Measurements from ENCODE around the gene CHCHD6. TPM values are rescaled to one million over a fixed set of nuclear protein-coding genes. Genes with fewer than 3 reads are reported as not detected.

The CHCHD6 gene
- total RNA-seq, 1 experiment from 2014 or later = 47.7 TPM

GRCh38 chr3:126845920-126846715 lies 142.1 kb downstream of the CHCHD6 start:
- H3K4me1 ChIP-seq (replicated peaks; ENCODE audit: insufficient read depth) = no peaks in the 10 kb centered on the region
- no peaks in the 10 kb centered on the region for H3K79me2 ChIP-seq (ENCODE audit: low read depth)
- CTCF ChIA-PET = no interaction called here

DNA sequence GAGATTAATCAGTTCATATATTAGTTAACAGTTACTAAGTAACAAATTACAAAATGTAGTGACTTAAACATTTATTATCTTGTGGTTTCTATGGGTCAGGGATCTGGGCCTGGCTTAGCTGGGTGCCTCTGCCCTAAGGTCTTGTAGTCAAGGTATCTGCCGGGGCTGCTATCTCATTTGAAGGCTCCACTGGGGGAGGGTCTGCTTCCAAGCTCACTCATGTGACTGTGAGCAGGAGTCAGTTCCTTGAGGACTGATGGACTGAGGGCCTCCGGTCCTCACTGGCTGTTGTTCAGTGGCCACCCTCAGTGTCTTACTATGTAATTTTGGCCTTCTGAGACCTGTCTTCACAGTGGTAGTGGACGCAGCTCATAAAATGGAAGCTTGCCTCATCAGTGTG lies 143.0 kb downstream of the CHCHD6 start:
- Histone ChIP-seq H3K9me2 (ENCODE audit: insufficient read depth) (no peaks in the 10 kb centered on the region), H3K4me2 (no peak overlapping the region), H3K27me3 (ENCODE audit: insufficient read depth, low read depth) (no peaks in the 10 kb centered on the region), H3K4me3 (no peak overlapping the region), H3K36me3 (ENCODE audit: low read depth) (no peaks in the 10 kb centered on the region), H3K27ac (no peak overlapping the region), H3K9me3 (ENCODE audit: insufficient read depth, low read depth) (no peaks in the 10 kb centered on the region), H2AFZ (no peak overlapping the region), H3K4me1 (replicated peaks; ENCODE audit: insufficient read depth) (no peaks in the 10 kb centered on the region), H3K79me2 (ENCODE audit: low read depth) (no peaks in the 10 kb centered on the region), H4K20me1 (ENCODE audit: insufficient read depth) (no peaks in the 10 kb centered on the region), H3F3A (ENCODE audit: insufficient read depth, low read depth) (0 out of 2 replicates have a peak, but pooled peaks cover 3% of the 10 kb centered on the region)
- ChIA-PET CTCF (interaction anchor here (0.5 to 0.6 kb wide), 2 partner anchors 38 to 543 kb away, joined by 3 read pairs; no protein-coding TSS in a partner anchor), POLR2A (ENCODE audit: unreplicated experiment) (no interaction called here)
- no TSS peak for BruUV-seq (replicated peaks)
- no peak for DNase-seq
- intact Hi-C loops (cut with micrococcal nuclease; ENCODE audit: unreplicated experiment) = no loop called here
- TF ChIP-seq EZH2 (IDR thresholded peaks at IDR 0.05; ENCODE audit: low read depth) (no peak), CTCF (conservative IDR thresholded peaks at IDR 0.05) (no peak)

More at GRCh38 chr3:126845920-126846715, 142.1 kb downstream of the CHCHD6 start:
- Histone ChIP-seq H3K4me3 (no peak overlapping the region), H3K27me3 (ENCODE audit: insufficient read depth, low read depth) (no peaks in the 10 kb centered on the region), H3K36me3 (ENCODE audit: low read depth) (no peaks in the 10 kb centered on the region), H3K9me3 (ENCODE audit: insufficient read depth, low read depth) (no peaks in the 10 kb centered on the region), H2AFZ (no peak overlapping the region), H4K20me1 (ENCODE audit: insufficient read depth) (no peaks in the 10 kb centered on the region), H3K27ac (no peak overlapping the region), H3K4me2 (no peak overlapping the region), H3F3A (ENCODE audit: insufficient read depth, low read depth) (0 out of 2 replicates have a peak, but pooled peaks cover 3% of the 10 kb centered on the region), H3K9me2 (ENCODE audit: insufficient read depth) (no peaks in the 10 kb centered on the region)
- no TSS peak for BruUV-seq (replicated peaks)
- TF ChIP-seq EZH2 (IDR thresholded peaks at IDR 0.05; ENCODE audit: low read depth) (no peak), CTCF (conservative IDR thresholded peaks at IDR 0.05) (no peak)
- intact Hi-C loops (cut with micrococcal nuclease; ENCODE audit: unreplicated experiment) = no loop called here
- POLR2A ChIA-PET (ENCODE audit: unreplicated experiment) = no interaction called here
- no peak for DNase-seq

- Histone ChIP-seq H4K20me1 (ENCODE audit: insufficient read depth) (no peaks in the 10 kb centered on the region), H3K27ac (no peak overlapping the region), H3K79me2 (ENCODE audit: low read depth) (no peaks in the 10 kb centered on the region), H3K4me1 (replicated peaks; ENCODE audit: insufficient read depth) (no peaks in the 10 kb centered on the region), H3K36me3 (ENCODE audit: low read depth) (no peaks in the 10 kb centered on the region), H3K9me2 (ENCODE audit: insufficient read depth) (no peaks in the 10 kb centered on the region), H3K4me2 (no peak overlapping the region), H3F3A (ENCODE audit: insufficient read depth, low read depth) (0 out of 2 replicates have a peak, but pooled peaks cover 3% of the 10 kb centered on the region), H2AFZ (no peak overlapping the region), H3K27me3 (ENCODE audit: insufficient read depth, low read depth) (no peaks in the 10 kb centered on the region), H3K9me3 (ENCODE audit: insufficient read depth, low read depth) (no peaks in the 10 kb centered on the region), H3K4me3 (no peak overlapping the region)
- BruUV-seq (replicated peaks) = no TSS peak
- POLR2A ChIA-PET (ENCODE audit: unreplicated experiment) = interaction anchor here (0.6 kb wide), 1 partner anchor 21 kb away, joined by 8 read pairs; no protein-coding TSS in a partner anchor
- intact Hi-C loops (cut with micrococcal nuclease; ENCODE audit: unreplicated experiment) = no loop called here
- no peak for DNase-seq
- TF ChIP-seq CTCF (conservative IDR thresholded peaks at IDR 0.05) (no peak), EZH2 (IDR thresholded peaks at IDR 0.05; ENCODE audit: low read depth) (no peak)
- CTCF ChIA-PET = no interaction called here
These were observed 145.0 kb downstream of the CHCHD6 start for GRCh38 chr3:126848991-126849390.

All from PC-9 (cell line).